NCI-H2171 (cell line): ENCODE data around the gene ITPR2.
A peak's percentile ranks its signal among the peaks of the same experiment; 100 is the strongest.

Source experiments
- DNase-seq: peaks from one replicate; lab custom pipeline; 2025; lab: John Stamatoyannopoulos, UW

The ITPR2 gene

GRCh38 chr12:26389343-26389742 lies 443.7 kb downstream of the ITPR2 start:
- DNase-seq = no peak

- DNase-seq = no peak
Measured at GRCh38 chr12:26384536-26384935, 448.5 kb downstream of the ITPR2 start.

GRCh38 chr12:26383041-26383440 lies 450.0 kb downstream of the ITPR2 start:
- DNase-seq = no peak

DNA sequence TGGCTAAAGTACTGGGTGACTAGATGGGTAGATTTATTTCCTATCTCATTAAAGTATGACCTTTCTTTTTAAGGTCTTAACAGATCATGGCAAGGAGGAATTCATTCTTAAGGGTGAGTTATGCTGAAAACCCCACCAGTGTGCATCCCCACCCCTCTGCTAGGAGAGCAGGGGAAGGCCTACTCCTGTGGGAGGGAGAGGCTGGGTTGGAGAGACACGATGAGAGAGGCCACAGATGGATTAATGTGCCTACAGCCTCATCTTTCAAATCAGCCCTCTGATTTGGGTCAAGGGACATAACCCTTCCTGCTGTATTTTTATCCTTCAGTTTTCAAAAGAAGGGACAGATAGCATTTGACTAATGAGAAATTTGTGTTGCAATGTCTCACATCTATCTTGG lies 452.1 kb downstream of the ITPR2 start:
- no peak for DNase-seq

- no peak for DNase-seq
Measured at GRCh38 chr12:26379777-26380467, 453.1 kb downstream of the ITPR2 start.

DNA sequence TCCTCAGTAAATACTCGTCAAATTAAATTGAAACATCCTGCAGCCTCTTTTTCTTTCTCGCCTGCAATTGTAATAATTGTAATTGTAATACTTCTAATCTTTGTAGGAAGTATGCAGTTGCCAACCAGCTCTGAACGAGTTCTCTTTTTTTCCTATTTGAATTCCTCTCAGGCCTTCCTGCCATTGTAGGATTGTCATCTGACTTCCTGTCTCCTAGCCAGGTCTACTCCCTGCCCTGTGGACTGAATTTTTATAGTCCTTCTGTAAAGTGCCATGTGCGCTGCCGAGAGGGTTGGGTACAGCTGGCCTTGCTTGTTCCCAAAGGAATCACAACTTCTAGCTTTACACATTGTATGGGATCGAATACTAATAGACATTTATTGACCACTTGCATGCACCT lies 454.3 kb downstream of the ITPR2 start:
- DNase-seq = no peak

DNA sequence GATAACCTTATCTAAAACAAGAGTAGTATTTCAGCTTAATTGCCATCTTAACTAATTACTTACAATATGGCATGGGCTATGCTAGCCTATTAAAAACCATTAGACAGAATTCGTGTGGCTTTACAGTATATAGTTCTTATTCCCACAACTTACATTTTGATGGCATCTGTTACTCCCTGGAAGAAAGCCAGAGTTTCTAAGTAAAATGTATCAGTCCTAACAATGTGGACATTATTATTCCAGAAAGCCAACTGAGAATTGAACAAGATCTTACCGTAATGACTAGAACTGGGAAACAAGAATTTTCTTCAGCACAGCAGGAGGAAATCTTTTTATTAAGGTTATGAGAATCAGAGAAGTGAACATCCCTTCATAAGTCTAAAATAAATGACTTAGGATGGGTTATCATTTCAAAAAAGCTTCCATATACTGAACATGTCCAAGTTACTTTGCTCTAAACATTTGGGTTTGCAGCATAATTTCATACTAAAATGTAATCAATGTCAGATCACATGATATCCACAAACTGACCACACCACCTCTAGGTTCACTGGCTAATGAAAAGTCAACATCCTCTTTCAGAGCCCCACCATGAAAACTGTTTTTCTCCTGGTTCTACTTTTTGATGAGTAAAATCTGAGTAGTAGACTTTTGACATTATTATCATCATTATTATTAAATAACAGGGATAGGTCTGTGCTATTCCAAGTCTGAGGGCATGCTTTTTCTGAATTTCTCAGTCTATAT lies 457.9 kb downstream of the ITPR2 start:
- peak; percentile 25 for DNase-seq

DNA sequence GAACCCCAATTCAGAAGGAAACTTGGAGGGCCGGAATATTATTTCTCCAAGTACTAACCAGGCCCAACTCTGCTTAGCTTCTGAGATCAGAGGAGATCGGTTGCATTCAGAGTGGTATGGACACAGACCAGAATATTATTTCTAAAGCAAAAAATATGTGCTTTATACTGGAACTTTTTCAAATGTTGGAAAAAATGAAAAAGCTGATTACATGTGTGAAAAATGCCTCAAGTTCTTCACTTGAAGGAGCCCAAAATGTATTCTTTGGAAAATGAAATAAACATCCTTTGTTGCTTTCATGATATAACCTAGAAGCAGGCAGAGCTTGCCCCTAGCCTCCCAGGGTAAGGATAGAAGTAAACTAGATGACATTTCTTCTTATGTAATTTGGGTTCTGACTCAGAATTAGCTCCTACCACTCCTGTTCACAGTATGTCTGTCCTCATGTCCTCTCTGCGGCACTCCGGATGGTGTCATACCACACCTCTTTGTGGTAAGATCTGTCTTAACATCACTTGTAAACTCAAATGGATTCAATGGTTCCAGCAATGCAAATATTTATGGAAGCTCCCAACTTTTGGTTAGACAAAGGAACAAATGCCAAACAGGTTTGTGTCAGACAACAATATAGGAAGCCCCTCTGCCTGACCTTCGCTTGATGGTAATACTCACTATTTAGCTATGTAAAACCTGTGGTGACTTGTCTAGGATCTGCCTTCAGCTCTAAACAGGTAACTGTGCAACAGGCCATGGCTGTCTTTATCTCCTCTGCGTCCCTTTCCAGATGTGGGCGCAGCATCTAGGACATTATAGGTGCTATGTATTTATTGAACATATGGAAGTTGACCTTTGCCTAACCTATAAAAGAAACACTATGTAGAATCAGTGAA lies 459.1 kb downstream of the ITPR2 start:
- no peak for DNase-seq

DNA sequence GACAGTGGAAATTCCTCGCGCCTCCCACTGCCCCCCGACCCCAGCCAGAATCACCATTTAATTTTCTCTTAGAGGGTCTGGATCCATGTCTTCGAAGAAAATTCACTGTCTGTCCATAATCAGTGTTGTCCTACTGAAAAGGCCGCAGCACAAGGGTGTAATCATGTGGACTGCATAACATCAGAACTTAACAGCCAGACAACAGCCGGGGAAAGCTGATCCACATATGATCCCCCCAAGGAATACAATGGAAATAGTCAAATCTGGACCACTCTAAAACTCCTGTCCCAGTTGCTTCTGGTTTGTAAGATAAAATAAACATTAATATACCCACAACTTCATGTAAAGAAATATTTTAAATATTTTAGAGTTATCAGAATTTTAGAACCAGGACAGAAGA lies 460.1 kb downstream of the ITPR2 start:
- no peak for DNase-seq

GRCh38 chr12:26370098-26370497 lies 462.9 kb downstream of the ITPR2 start:
- DNase-seq = no peak

DNA sequence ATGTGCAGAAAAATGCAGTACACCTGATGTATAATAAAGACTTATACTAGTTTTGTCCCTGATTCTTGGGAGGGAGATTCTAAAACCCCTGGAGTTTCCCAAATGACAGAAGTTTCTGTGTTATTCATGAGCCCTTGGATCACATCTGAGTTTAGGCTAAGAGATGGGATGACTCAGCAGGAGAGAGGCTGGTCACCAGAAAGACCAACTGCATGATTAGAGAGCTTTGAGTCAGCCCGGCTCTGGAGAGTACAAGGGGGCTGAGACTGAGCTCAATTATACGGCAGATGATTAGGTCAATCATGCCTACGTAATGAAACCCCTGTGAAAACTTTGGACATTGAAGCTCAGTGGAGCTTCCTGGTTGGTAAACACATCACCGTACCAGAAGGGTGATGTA lies 463.4 kb downstream of the ITPR2 start:
- DNase-seq = no peak

- no peak for DNase-seq
Measured at GRCh38 chr12:26367991-26368730, 464.8 kb downstream of the ITPR2 start.

DNA sequence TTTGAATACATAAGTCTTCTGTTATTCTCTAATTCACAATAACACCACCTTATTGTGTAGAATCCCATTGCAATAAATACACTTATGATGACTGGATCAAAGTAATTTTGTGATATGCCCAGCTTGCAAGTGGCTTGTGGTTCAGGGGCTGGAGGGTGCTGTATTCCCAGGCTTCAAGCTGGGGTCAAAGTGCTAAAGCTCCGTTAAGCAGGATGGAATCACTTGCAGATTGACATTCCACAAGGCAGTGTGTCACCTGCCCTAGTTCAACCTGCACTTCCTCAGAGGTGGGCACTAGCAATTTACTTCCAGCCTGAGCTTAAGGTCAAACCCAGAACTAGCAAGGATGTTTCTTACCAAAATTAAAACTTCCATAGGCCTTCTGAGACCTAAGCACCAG lies 471.0 kb downstream of the ITPR2 start:
- DNase-seq = no peak

DNA sequence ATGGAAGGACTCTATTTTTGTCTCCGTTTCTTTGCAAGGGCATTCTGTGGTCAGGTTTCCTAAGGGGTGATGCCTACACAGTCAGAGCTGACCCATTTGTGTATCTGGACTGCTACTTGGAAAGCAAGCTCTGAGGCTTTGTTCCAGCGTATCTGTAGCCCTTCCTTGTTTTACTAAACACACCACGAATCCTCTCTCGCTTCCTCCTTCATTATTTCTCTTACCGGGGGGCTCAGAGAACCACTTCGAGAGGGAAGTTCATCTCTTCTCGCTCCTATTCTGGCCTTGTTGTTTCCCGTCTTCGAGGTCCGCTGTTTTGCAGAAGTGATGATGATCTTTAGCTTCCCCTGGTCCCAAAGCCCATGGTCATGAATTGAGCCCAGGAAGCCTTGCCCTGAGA lies 472.9 kb downstream of the ITPR2 start:
- no peak for DNase-seq

DNA sequence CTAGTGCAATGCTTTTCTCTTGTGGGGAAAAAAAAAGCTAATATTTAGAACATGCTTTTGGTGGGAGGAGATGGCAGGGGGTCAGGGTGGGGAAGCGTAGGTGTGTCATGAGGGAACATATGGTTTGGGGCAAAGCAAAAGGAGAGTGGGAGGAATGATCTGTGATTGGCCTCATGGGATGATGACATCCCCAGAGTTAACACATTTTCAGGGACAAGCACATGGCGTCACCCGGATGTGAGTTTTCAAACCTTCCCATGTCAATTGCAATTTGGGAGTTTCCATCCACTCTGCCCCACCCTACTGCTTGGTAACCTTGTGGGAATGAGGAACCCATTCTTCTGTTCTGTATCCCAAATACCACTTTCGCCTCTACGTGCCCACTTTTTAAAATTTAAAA lies 473.4 kb downstream of the ITPR2 start:
- DNase-seq = no peak

DNA sequence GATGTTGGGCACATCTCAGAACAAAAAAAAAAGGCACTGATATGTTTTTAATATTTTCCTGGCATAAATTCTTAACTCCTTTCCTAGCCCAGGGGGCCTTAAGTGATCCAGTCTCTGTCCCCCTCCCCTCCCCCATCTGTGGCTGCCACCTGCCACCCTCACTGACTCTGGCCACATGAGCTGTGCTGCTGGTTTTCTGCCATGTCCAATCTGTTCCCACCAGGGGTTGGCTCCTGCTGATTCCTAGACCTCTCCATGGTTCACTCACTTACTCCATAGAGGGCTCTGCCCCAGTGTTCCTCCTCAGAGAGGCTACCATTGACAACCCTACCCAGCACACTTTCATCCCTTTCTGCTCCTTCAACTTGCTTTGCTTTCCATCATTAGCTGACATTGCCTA lies 474.3 kb downstream of the ITPR2 start:
- no peak for DNase-seq

- no peak for DNase-seq
Measured at GRCh38 chr12:26347300-26347699, 485.7 kb downstream of the ITPR2 start.

DNA sequence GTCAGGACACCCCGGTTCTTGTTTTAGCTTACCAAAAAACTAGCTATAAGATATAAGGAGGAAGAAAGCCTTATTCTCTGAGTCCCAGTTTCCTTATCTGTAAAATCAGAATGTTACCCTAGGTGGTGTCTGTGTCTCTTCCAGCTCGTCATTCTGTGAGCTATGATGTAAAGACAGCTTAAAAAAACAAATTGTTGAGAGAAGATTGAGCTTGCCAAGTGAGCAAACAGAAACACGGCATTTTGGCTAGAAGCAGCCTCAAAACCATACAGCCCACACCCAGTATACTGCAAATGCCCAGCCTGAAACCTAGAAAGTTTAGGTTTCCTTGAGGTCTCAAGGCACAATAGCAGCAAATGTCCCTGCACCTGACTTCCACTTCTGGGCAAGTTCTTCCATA lies 486.3 kb downstream of the ITPR2 start:
- DNase-seq = no peak

- DNase-seq = no peak
Measured at GRCh38 chr12:26345471-26346003, 487.5 kb downstream of the ITPR2 start.

DNA sequence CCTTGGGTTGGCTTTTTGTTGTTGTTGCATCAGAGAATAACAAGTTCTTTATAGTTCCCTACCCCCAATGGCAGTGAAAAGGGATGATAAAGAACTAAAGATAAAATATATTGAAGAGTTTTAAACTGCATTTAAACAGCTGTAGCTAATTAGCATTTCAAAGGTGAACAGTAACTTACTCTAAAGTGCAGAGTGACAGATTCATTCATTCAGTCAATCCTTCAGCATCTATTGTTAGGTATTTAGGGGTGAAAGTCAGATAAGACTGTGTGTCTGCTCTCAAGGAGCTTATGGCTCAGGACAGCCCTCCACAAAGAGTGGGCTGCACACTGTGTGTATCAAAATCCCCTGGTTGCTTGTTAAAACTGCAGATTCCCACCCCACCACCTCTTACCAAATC lies 491.5 kb downstream of the ITPR2 start:
- DNase-seq = no peak

- DNase-seq = no peak
Measured at GRCh38 chr12:26340649-26341048, 492.3 kb downstream of the ITPR2 start.

- DNase-seq = no peak
Measured at GRCh38 chr12:26339976-26340375, 493.0 kb downstream of the ITPR2 start.
